GM12891 (cell line): ENCODE measurements around the gene ZNF497.

ENCODE experiments used
- POLR2A ChIP-seq: IDR thresholded peaks from 2 replicates; pipeline ENCODE4 v1.6.1; 2011; ENCODE audit warnings: low read depth, low read length, control low read depth
- POLR2AphosphoS5 ChIP-seq: IDR thresholded peaks from 2 replicates; pipeline ENCODE4 v1.6.1; 2011; ENCODE audit warnings: low read depth, low read length, control low read depth

- TF ChIP-seq POLR2AphosphoS5 (no peak), POLR2A (no peak)
These were observed 47.0 kb downstream of the ZNF497 start for GRCh38 chr19:58315580-58315979.
